ENCODE data around the gene CRTC2.

Gene CRTC2

GRCh38 chr1:153968408-153968807, 10.0 kb upstream of the CRTC2 start:
- no peak for TF ChIP-seq CTCF (IDR thresholded peaks at IDR 0.05; ENCODE audit: insufficient read depth, low read length, missing control alignments)
- peak overlapping the region; percentile 73 for H3K4me3 ChIP-seq (ENCODE audit: low read depth, low read length)
- ChIA-PET CTCF (interaction anchor here (1.1 to 4.8 kb wide), 8 partner anchors 9 to 290 kb away, joined by 3 to 45 read pairs (median 8); partner anchors contain the start of genes DENND4B, JTB, NPR1 and RAB13), POLR2A (interaction anchor here (1.5 to 3.7 kb wide), 4 partner anchors 9 to 341 kb away, joined by 4 to 44 read pairs (median 12); partner anchors contain the start of genes CRTC2, DENND4B, JTB and S100A13)
- no peak for DNase-seq (ENCODE audit: low read depth, low spot score)

GRCh38 chr1:153968000-153968363, 9.6 kb upstream of the CRTC2 start:
- peak overlapping the region; percentile 73 for H3K4me3 ChIP-seq (ENCODE audit: low read depth, low read length)
- ChIA-PET POLR2A (interaction anchor here (1.0 to 3.7 kb wide), 8 partner anchors 9 to 341 kb away, joined by 3 to 44 read pairs (median 6); partner anchors contain the start of genes CRTC2, DENND4B, JTB and RAB13), CTCF (interaction anchor here (0.9 to 4.8 kb wide), 12 partner anchors 10 to 290 kb away, joined by 3 to 45 read pairs (median 6); partner anchors contain the start of genes DENND4B, JTB, NPR1 and RAB13)
- no peak for DNase-seq (ENCODE audit: low read depth, low spot score)
- TF ChIP-seq CTCF (IDR thresholded peaks at IDR 0.05; ENCODE audit: insufficient read depth, low read length, missing control alignments): no peak

GRCh38 chr1:153967107-153967999, 8.9 kb upstream of the CRTC2 start, which contains the start of gene CREB3L4:
CREB3L4 (plus strand) TSS chr1:153967902; CDS start chr1:153968526, 624 bp downstream.
- H3K4me3 ChIP-seq (ENCODE audit: low read depth, low read length): peak within 1 kb of the TSS; percentile 73
- POLR2A ChIA-PET: interaction anchor here (0.9 to 3.7 kb wide), 9 partner anchors 9 to 340 kb away, joined by 3 to 44 read pairs (median 4); partner anchors contain the start of genes CRTC2, DENND4B, JTB and RAB13
- CTCF ChIA-PET: interaction anchor here (0.9 to 4.8 kb wide), 14 partner anchors 10 to 290 kb away, joined by 3 to 45 read pairs (median 6); partner anchors contain the start of genes DENND4B, JTB, NPR1 and RAB13
- peak; percentile 90 for DNase-seq (ENCODE audit: low read depth, low spot score)
- peak; percentile 59 for TF ChIP-seq CTCF (IDR thresholded peaks at IDR 0.05; ENCODE audit: insufficient read depth, low read length, missing control alignments)

GRCh38 chr1:153963850-153964331, 5.5 kb upstream of the CRTC2 start:
- no peak for DNase-seq (ENCODE audit: low read depth, low spot score)
- no peak for TF ChIP-seq CTCF (IDR thresholded peaks at IDR 0.05; ENCODE audit: insufficient read depth, low read length, missing control alignments)
- CTCF ChIA-PET: interaction anchor here (0.9 to 2.9 kb wide), 6 partner anchors 14 to 165 kb away, joined by 3 to 26 read pairs (median 5); partner anchors contain the start of genes DENND4B, JTB and RAB13

GRCh38 chr1:153963030-153963849, 4.8 kb upstream of the CRTC2 start, which contains the start of gene SLC39A1:
SLC39A1 (minus strand) TSS chr1:153963537; CDS start chr1:153962715, 822 bp downstream.
- DNase-seq (ENCODE audit: low read depth, low spot score): no peak
- POLR2A ChIA-PET: interaction anchor here (0.6 to 3.1 kb wide), 10 partner anchors 9 to 983 kb away, joined by 3 to 22 read pairs (median 4); partner anchors contain the start of genes DENND4B, JTB and RPS27
- CTCF ChIA-PET: interaction anchor here (0.9 to 2.9 kb wide), 7 partner anchors 14 to 183 kb away, joined by 3 to 26 read pairs (median 4); partner anchors contain the start of genes DENND4B, JTB and RAB13
- no peak for TF ChIP-seq CTCF (IDR thresholded peaks at IDR 0.05; ENCODE audit: insufficient read depth, low read length, missing control alignments)
- H3K4me3 ChIP-seq (ENCODE audit: low read depth, low read length): peak within 1 kb of the TSS; percentile 85

More at GRCh38 chr1:153963850-153964331, 5.5 kb upstream of the CRTC2 start:
- POLR2A ChIA-PET: interaction anchor here (0.6 to 3.1 kb wide), 5 partner anchors 12 to 982 kb away, joined by 4 to 22 read pairs (median 4); partner anchors contain the start of genes DENND4B and JTB
- H3K4me3 ChIP-seq (ENCODE audit: low read depth, low read length): peak overlapping the region; percentile 85
